HG03025 (cell line): ENCODE data around the gene CP.

Experiments
- ATAC-seq: cut with Tn5 transposase; IDR thresholded peaks from one replicate; pipeline ENCODE4 v1.9.1; 2021; ENCODE audit warnings: mild to moderate bottlenecking, moderate library complexity; ENCODE audit not compliant: unreplicated experiment, low FRiP score

Gene CP

DNA sequence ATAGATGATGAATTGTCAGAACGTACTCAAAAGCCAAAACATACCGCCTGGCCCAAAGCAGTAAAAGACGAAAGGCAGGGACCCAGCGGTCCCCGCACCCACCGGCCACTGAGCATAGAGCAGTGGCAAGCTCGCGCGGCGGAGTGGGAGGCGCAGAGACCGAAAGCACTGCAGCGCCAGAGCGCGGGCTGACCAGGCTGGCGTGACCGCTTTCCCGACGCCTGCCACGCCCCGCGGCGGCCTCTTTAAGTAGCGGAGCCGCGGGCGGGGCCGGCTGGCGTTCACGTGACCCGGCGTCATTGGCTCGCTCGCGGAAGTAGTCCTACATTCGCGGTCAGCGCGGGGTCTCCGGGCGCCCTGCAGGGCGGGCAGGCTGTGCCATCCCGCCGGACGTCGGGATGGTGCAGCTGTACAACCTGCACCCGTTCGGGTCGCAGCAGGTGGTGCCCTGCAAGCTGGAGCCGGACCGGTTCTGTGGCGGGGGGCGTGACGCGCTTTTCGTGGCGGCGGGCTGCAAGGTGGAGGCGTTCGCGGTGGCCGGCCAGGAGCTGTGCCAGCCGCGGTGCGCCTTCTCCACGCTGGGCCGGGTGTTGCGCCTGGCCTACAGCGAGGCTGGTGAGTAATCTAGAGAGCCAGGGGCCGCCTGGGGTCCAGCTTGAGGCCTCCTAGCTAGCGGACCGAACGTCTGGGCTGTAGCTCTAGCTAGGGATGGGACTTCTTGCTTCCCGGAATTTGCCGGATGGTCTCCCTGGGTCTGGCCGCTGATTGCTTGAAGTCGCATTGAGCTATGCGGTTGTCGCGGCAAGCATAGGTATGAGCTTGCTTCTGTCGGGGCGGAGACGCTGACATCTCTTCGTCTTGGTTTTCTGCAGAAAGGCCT lies 92.1 kb downstream of the CP start, which contains the start of gene HPS3:
HPS3 (plus strand) TSS at position 313 of the 880 bp plus-strand sequence; CDS start at position 399, 86 bp downstream.
- ATAC-seq: peak; percentile 94

DNA sequence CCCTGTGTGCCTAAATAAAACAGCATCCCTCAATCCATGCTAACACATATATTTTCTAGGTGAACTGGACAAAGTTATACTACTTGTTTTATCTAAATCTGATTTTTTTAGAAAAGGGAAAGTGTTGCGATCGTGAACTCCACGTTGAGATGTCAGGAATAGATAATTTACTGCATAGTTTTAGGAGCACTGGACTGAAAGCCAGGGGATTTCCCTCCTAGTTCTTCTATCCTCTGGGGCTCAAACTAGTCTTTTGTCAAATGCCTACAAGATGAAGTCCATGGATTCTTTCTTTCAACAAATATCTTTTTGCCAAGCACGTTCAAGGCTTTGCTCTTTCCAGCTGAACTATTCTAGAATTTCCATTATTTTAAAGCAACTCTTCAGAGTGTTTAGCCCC lies 92.8 kb downstream of the CP start:
- no peak for ATAC-seq

DNA sequence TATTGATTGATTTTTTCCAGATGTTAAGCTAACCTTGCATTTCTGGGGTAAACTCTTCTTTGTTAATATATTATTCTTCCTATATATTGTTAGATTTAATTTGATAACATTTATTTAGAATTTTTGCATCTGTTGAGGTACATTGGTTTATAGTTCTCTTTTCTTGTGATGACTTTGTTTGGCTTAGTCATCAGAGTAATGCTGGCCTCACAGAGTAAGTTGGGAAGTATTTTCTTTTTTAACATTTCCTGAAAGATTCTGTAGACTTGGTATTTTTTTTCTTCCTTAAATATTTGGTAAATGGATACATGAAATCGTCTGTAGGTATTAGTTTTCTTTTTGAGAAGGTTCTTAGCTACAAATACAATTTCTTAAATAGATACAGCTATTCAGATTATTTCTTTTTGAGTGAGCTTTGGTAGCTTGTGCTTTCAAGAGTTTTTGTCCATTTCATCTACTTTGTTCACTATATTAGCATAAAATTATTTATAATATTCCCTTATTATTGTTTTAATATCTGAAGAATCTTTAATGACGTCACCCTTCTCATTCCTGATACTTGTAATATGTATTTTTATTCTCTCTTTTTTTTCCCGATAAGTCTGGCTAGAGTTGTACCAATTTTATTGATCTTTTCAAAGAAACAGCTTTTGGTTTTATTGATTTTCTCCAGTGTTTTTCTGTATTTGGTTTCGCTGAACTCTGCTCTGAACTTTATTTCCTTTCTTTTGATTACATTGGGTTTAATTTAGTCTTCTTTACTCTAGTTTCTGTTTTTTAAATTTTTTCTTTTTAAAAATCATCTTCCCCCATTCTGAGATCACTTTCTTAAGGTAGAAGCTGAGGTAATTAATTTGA lies 98.7 kb downstream of the CP start:
- no peak for ATAC-seq
